HG02970 (cell line): ENCODE measurements around the gene DGCR8.

Experiments
- ATAC-seq: cut with Tn5 transposase; IDR thresholded peaks from one replicate; pipeline ENCODE4 v1.9.1; 2021; ENCODE audit warnings: mild to moderate bottlenecking, moderate library complexity, moderate number of reproducible peaks; ENCODE audit not compliant: unreplicated experiment, low FRiP score

Gene DGCR8

DNA sequence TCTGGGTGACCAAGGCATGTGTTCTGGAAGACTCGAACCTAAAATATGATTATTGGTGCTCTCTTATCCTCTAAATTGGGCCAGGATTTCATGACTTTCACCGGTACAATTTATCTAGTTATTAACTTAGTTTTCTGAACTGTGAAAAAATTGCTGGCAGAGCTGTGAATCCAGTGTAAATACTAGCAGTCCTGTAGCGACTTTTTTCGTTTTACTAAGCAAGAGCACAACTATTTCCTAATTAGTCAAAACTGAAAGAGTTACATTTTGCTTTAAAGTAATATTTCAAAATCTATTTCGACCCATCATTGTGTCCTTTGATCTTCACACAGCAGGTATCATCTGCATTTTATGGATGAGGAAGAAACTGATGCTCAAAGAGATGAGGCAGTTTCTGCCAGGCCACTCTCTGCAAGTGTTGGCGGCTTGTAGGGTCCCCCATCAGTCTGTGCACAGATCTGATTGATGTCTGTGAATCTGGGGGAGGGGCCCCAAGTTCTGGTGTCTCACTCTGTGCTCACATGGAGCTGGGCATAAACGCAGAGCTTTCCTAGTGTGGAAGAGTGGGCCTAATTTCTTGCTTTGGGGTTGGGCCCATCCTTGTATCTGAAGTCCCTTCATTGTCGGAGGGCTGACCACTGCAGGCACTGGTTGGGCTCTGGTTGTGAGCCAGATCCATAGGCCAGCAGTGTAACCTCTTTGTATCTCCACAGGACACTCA, 38.4 kb downstream of the DGCR8 start:
- ATAC-seq: no peak

DNA sequence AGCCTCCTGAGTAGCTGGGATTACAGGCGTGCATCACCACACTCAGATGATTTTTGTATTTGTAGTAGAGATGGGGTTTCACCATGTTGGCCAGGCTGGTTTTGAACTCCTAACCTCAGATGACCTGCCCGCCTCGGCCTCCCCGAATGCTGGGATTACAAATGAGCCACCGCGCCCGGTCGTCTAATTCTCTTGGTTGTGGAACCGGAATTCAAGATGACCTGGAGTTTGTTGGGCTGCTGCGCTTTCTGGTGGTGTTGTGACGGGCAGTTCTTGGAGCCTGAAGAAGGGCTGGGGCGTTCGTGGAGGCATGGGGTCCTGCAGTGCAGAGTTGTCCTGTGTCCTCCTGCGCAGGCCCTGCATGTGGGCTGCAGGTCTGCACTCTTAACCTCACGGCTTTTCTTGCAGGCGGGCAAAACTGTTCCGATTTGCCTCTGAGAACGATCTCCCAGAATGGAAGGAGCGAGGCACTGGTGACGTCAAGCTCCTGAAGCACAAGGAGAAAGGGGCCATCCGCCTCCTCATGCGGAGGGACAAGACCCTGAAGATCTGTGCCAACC, 41.9 kb downstream of the DGCR8 start:
- no peak for ATAC-seq

DNA sequence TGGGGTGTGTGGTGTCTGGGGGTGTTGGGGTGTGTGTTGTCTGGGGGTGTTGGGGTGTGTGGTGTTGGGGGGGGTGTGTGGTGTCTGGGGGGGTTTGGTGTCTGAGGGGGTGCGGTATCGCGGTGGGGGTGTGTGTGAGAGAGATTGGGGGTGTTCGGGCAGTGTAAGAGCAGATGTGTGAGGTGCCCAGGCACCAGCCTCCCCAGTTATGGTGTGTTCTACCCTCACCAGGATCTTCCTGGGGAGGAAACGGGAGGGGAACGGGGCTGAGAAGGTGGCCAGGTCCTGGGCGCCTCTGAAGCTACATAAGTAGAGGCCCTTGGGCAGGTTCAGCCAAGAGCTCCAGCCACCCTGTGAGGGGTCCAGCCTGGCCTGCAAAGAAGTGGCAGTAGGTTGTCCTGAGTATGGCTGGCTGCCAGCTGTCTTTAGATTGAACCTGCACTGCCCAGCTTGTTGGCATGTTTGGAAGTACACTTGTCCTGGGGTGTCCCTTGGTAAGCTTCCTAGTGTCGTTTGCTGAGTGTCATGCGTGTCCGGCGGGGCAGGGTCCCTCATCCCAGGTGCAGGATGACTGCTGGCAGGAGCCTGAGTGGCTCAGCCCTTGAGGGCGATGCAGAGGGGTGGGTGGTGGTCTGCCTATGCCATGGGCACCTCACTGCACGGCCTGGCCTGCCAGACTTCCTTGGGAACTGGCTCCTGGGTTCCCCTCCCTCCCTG, 43.5 kb downstream of the DGCR8 start:
- no peak for ATAC-seq

DNA sequence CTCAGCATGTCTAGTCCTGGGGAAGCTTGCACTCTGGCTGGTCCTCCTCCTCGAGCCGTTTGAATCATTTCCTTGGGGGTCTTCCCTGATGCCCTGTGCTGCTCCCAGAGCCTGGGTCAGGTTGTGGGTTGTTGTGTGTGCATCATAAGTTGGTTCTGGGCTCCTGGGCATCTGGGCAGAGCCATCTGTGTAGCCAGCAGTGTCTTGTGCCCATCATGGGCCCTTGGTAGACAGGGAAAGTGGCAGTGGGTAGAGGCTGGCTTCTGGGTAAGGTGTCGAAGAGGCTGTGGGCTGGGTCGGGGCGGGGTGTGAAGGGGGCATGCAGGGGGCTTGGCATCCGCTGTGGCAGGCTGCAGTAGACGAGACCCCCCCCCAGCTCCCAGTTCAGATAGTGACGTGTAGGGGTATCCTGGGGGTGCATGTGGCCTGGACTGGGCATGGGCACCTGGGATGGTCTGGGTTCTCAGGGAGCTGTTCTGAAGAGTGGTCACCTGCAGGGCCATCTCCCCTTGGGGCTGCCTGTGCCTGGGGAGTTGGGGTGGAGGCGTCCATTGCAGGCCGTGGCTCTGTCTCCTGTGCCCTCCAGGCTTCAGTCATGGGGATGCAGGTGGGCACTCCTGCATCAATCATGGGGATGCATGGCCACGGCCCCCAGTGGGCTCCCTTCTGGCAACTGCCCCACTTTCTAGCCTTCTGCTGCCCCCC, 44.2 kb downstream of the DGCR8 start:
- no peak for ATAC-seq

DNA sequence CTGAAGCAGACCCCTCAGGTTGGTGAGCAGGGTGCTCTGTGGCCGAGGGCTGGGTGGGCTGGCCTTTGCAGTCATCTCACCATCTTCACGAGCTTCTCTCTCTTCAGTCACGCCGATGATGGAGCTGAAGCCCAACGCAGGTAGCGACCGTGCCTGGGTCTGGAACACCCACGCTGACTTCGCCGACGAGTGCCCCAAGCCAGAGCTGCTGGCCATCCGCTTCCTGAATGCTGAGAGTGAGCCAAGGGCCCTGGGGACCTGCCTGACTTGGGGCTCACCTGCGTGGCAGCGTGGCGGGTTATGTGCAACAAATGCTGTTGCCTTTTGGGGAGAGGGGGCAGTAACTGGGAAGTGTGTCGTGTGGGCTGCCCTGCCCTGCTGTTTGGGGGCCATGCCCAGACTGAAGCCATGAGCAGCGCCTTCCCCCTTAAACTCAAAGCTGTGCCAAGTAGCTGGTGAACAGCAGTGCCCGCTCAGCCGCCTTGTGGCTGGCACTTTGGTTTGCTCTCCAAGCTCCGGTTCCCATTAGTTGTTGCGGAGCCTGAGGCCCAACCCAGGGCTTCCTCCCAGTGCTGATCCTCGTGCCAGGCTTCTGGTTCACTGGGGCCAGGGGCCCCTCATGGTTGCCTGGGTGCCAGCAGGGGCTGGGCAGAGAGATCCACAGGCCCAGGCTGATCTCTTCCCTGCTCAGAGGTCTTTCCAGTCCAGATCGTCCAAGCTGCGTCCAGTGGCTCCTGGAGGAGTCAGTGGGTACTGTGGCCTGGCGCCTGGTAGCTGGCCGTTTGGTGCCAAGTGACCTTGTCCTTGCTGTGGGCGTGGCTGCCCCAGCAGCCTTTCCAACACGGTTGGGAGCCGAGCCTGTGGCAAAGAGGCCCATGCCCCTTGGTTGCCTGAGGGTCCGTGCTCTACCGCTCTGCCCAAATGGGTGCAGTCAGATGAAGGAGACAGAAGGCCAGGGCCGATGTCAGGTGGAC, 45.4 kb downstream of the DGCR8 start:
- ATAC-seq: no peak

DNA sequence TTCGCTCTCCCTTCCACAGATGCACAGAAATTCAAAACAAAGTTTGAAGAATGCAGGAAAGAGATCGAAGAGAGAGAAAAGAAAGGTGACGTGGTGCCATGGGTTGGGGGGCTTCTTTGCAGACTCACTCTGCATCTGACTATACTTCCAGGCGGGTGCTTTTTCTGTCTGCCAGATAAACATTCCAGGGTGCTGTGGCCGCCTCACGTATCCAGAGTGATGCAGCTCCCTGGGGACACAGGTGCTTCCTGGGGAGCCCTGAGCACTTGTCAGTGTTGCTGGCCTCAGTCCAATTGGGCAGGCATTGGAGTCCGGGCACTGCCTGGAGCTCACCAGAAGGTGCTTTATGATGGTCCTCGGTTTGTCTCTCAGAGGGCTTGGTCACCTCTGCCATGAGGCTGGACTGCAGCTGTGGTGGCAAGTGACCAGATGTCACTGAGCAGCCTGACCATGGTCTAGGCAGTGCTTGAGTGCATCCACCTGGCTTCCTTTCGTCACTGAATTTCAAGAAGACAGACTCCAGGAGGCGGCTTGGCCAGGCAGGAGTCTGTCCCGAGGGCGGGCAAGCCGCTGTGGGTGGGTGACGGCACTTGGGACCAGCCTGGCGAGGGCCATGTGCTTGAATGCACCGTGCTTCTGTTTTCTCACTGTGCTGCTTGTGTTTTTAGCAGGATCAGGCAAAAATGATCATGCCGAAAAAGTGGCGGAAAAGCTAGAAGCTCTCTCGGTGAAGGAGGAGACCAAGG, 46.4 kb downstream of the DGCR8 start:
- ATAC-seq: no peak

DNA sequence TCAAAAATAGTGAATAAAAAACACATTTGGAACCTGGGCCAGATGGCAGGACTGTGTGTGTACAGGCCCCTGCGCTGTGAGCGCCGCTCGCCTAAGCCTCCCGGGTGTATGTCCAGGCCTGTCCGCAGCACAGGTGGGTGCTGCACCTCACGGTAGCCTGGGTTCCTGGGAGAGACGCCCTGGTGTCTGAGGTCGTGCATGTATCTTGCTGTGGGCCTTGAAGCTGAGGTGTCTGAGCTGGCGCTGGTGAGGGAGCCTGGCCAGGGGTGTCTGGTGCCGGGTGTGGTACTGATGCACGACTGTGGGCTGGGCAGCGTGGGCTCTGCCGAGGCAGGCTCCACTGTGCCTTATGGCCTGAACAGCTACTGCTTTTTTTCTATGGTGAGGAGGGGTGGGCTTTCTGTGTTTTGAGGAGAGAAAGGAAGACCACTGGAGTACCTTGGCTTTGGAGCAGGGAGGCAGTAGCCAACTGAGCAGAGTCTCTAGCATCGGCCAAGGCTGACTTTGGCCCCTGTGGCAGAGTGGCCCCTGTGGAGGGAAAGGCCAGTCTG, 47.4 kb downstream of the DGCR8 start:
- no peak for ATAC-seq

DNA sequence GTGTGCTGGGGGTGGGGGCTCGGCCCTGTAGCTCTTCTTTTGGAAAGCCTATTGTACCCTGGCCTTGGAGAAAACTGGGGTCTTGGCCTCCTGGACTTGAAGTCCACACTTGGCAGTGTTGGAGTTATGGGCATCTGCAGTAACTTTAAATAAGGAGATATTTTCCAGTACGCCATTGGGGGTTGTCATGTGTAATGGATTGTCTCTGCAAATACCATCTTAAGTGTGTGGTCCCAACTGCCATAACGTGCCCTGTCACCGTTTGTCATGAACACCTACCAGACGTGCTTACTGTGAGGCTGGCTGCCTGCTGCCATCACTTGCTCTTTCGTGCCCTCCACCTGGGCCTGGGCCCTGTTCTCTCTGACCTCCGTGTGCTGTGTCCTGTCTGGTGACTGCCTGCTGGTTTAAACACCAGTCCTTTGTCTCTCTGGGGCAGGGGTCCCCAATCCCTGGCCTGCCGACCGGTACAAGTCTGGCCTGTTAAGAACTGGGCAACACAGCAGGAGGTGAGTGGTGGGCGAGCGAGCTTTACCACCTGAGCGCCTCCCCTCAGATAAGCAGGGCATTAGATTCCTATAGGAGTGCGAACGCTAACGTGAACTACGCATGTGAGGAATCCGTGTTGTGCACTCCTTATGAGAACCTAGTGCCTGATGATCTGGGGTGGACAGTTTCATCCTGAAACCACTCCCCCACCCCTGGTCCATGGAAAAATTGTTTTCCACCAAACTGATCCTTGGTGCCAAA, 48.0 kb downstream of the DGCR8 start:
- no peak for ATAC-seq

DNA sequence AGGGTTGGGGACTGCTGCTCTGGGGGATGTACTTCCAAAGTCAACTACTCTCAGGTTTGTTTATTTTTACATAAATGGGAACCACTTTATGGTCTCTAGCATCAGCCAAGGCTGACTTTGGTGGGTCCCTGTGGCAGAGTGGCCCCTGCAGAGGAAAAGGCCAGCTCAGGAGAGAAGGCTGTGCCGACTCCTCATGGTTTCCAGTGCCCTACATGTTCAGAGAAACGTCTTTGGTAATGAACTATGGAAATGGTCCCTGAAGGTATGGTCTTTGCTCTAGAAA, 48.5 kb downstream of the DGCR8 start:
- ATAC-seq: no peak

DNA sequence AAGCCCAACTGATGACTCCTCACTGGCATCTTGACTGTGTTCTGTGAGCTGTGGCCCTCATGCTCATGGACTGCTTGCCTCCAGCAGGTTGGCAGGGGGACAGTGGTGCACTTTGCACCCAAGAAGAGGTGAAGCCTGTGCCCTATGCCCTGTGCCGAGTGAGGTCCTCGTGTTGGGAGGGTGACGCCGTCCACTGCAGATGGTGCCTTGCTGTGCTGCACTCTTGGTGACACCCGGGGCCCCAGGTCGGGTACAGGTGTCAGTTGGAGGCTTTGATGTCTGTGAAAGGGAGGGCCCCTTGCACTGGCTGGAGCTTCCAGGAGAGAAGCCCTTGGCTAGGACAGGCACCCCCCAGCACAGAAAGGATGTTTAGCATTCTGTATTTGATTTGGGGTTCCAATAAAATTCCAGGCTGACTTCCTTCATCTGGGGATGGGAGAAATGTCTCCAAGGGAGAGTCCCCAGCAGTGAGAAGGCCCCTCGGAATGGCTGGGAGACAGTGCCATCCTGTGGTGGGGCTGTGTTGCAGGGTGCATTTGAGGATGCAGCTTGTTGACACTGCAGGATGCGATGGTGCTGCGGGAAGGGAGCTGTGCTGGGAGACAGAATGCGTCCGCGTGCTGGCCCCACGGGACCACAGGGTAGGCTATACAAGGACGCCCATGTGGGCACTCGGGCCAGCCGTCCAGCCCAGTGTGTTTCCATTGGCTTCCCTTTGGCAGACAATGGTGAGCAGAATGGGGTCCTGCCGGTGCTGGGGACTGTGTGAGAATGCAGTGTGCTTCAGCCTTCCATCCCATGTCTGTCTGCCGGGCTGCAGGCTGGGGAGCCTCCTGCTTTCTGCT, 49.1 kb downstream of the DGCR8 start:
- ATAC-seq: no peak

DNA sequence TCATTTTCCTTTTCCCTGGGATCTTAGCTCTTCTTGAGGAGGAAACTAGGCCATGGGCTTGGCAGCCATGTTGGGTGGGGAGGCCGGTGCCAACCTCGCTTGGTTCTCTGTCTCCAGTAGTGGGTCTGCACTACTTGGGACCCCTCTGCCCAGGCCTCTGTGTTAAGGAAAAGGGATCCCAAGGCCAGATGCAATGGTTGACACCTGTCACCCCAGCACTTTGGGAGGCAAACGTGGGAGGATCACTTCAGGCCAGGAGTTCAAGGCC, 49.6 kb downstream of the DGCR8 start:
- no peak for ATAC-seq

DNA sequence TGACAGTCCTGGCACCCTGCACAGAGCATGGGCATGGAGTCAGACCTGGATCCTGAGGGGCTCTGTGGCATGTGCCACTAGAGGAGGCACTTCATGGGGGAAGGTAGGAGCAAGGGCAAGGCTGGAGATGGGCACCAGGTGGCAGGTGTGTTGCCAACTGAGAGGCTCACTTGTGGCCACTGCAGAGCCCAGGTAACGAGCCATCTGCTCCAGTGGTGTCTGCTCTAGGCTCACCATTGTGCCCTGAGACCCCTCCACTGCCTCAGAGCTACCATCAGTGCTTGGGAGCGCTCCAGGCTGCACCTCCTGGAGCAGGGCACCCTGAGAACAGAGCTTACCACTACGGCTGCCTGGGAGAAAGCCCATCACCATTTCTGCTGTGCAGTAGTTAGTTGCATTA, 50.3 kb downstream of the DGCR8 start:
- ATAC-seq: no peak

DNA sequence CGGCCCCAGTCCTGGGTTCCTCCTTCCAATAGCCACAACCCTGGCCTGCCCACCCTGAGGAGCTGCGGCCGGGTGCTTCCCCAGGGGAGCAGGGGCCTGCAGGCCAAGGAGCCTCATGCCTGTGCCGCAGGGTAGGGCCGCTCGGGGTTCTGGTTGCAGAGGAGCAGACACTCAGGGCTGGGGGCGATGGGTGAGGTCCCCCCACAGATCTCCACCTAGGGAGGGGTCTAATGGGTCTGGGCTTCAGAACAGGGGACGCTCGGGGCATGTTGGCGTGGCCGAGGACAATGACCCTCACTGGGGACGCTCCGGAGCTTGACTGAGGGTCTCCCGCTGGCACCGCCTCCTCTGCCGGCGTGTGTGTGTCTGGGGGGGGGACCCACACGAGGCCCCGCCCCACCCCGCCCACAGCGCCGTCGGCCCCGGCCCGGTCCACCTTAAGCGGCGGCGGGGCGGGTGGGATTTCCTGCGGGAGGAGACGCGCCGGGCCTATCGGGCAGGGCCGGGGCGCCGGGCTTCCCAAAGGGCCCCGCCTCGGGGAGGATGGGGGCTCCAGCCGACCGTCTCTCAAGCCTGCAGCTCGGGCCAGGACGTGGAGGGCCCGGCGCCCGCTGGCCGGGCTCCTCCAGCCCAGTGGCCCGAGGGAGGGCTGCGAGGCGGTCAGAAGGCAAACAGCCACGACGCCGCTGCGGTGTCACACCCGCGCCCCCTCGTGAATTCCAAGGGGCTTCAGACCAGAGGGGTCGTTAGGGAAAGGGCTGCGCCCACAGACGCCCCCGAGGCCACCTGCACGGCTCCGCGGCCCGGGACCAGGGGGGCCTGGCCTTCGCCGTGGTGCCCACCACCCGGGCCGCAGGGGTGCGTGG, 50.9 kb downstream of the DGCR8 start:
- ATAC-seq: peak; percentile 38

DNA sequence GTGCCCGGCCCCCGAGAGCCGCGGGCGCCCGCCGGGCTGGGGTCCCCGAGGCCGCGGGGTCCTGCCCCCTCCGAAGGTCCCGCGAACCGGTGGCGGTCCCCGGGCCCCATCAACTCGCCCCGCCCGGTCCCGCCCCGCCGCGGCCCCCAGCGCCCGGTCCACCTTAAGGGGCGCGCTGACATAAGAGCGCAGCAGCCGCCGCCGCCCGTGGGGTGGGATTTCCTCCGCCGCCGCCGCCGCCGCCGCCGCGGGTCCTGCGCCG, 51.5 kb downstream of the DGCR8 start, which contains the start of gene ZDHHC8:
Gene ZDHHC8, plus strand, starts transcription at position 208 of the 262 bp plus-strand sequence. CDS start 144 bp downstream, outside the sequence.
- peak; percentile 28 for ATAC-seq

DNA sequence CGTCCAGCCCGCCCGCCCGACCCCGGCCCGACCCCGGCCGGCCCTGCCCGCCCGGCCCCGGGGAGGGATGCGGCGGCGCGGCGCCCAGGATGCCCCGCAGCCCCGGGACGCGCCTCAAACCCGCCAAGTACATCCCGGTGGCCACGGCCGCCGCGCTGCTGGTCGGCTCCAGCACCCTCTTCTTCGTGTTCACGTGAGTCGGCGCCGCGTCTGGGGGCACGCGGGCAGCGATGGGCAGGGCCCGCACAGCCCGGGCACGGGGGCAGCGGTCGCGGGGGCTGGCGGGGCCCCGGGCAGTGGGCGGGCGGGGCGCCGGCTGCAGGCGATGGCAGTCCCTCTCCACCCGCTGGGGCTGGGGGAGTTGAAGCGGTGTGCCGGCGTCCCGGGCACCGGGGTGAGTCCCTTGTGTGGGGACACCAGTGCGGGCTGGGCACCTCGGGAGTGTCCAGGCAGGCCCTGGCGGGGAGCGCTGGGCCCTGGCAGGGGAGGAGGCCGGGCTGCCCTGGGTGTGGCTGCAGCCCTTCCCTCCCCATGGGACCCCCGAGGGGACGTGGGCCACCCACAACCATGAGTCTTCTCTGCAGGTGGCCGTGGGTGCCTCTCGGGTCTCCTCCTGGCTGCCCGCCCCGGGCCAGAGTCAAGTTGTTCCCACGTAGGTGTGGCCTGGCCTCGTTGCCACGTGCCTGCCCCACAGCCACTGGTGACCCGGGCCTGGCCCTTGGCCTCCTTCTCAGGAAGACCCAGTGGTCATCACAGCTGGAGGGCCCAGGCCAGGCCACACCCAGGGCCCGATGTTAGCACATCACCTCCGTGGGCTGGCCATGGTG, 52.0 kb downstream of the DGCR8 start:
- ATAC-seq: no peak

DNA sequence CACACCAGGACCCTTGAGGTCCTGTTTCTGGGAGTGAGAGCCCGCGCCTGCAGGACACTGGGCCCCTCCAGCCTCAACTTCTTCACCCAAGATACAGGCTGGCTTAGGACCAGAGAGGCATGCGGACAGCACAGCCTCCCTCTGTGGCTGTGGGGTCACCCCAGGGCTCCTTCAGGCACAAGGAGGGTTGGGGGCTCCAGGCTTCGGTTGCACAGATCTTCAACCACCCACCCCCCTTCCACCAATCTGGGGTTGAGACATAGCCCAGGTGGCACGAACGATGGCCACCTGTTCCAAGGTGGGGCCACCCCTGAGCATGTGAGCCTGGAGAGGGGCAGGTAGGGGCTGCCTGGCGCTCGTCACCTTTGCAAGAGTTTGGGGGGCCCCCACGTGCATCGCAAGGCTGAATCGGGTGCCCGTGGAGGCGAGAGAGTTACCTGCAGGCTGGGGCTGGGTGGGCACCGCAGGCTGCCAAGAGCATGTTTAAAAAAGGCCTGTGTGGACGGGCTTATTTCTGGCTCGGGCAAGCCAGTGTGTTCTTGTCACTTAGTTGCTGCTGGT, 52.7 kb downstream of the DGCR8 start:
- ATAC-seq: no peak
